GM20000 (cell line): ENCODE measurements around the gene POLR3F.

Experiments used
- DNase-seq: peaks from one replicate; pipeline ENCODE4 v3.0.0; 2012; ENCODE audit warnings: low spot score
- TF ChIP-seq, protein P1 (sequence below): IDR thresholded peaks from 2 replicates; pipeline ENCODE4 v1.5.1; 2012; ENCODE audit warnings: mild to moderate bottlenecking, control low read depth; ENCODE audit errors: extremely low read depth, missing control alignments

POLR3F gene

DNA sequence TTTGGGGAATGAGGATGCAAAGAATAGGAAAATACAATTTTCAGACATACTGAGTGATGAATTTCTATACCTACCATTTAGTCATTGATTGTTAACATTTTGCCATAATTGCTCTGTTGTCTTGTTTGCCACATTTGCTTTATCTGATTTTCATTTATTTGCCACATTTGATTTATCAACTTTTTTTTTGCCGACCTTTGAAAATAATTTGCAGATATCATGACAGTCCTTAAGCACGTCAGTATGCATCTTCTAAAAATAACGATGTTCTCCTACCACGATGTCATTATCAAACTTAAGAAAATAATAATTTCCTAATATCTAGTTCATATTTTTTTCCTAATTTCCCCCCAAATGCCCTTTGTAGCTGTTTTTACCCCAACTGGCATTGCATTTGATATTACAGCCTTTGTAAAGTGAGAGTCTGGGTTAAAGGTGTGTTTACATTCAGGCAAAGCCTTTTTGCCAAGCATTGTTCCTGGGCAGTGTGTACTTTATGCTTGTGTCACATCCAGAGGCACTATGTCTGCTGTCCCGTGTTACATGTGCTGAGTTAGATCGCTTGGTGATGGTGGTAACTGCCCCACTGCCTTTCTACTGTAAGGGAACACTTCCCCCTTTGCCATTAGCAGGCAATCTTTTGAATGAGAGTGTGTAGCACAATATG, 66.9 kb downstream of the POLR3F start:
- no peak for DNase-seq
- TF ChIP-seq, protein P1, sequence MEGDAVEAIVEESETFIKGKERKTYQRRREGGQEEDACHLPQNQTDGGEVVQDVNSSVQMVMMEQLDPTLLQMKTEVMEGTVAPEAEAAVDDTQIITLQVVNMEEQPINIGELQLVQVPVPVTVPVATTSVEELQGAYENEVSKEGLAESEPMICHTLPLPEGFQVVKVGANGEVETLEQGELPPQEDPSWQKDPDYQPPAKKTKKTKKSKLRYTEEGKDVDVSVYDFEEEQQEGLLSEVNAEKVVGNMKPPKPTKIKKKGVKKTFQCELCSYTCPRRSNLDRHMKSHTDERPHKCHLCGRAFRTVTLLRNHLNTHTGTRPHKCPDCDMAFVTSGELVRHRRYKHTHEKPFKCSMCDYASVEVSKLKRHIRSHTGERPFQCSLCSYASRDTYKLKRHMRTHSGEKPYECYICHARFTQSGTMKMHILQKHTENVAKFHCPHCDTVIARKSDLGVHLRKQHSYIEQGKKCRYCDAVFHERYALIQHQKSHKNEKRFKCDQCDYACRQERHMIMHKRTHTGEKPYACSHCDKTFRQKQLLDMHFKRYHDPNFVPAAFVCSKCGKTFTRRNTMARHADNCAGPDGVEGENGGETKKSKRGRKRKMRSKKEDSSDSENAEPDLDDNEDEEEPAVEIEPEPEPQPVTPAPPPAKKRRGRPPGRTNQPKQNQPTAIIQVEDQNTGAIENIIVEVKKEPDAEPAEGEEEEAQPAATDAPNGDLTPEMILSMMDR: no peak
